Mononuclear cell (primary cell): ENCODE data around the gene ZC3H14. TPM values are rescaled to one million over a fixed set of nuclear protein-coding genes. Genes with fewer than 3 reads are reported as not detected.
A peak's percentile ranks its signal among the peaks of the same experiment; 100 is the strongest.
"Not testable (repeated sequence)": the region's sequence is repeated elsewhere in the genome, so short reads cannot be mapped to it uniquely, and the experiment has no call there.

Experiments used
- H3K27me3 ChIP-seq: 2 replicates; pipeline ENCODE4 v1.6.0; 2011; ENCODE audit warnings: low read length, control low read depth; ENCODE audit not compliant: insufficient read depth
- H3K4me1 ChIP-seq: 2 replicates; pipeline ENCODE4 v1.5.1; 2011; ENCODE audit warnings: mild to moderate bottlenecking, low read length, control low read depth; ENCODE audit not compliant: insufficient read depth
- H3K4me3 ChIP-seq: 2 replicates; pipeline ENCODE4 v1.5.1; 2011; ENCODE audit warnings: mild to moderate bottlenecking, low read length, moderate library complexity
- H3K9me3 ChIP-seq: 2 replicates; pipeline ENCODE4 v1.5.1; 2011; ENCODE audit warnings: low read depth, mild to moderate bottlenecking, control low read depth, low read length
- total RNA-seq: library from RNA; depleted of rRNA; stranded (reverse); fragments of >200 nt; gene quantifications from one replicate; pipeline ENCODE4 v1.2.3, GENCODE V29; 2012

Gene ZC3H14, protein sequence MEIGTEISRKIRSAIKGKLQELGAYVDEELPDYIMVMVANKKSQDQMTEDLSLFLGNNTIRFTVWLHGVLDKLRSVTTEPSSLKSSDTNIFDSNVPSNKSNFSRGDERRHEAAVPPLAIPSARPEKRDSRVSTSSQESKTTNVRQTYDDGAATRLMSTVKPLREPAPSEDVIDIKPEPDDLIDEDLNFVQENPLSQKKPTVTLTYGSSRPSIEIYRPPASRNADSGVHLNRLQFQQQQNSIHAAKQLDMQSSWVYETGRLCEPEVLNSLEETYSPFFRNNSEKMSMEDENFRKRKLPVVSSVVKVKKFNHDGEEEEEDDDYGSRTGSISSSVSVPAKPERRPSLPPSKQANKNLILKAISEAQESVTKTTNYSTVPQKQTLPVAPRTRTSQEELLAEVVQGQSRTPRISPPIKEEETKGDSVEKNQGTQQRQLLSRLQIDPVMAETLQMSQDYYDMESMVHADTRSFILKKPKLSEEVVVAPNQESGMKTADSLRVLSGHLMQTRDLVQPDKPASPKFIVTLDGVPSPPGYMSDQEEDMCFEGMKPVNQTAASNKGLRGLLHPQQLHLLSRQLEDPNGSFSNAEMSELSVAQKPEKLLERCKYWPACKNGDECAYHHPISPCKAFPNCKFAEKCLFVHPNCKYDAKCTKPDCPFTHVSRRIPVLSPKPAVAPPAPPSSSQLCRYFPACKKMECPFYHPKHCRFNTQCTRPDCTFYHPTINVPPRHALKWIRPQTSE
- 31.2 TPM for total RNA-seq

DNA sequence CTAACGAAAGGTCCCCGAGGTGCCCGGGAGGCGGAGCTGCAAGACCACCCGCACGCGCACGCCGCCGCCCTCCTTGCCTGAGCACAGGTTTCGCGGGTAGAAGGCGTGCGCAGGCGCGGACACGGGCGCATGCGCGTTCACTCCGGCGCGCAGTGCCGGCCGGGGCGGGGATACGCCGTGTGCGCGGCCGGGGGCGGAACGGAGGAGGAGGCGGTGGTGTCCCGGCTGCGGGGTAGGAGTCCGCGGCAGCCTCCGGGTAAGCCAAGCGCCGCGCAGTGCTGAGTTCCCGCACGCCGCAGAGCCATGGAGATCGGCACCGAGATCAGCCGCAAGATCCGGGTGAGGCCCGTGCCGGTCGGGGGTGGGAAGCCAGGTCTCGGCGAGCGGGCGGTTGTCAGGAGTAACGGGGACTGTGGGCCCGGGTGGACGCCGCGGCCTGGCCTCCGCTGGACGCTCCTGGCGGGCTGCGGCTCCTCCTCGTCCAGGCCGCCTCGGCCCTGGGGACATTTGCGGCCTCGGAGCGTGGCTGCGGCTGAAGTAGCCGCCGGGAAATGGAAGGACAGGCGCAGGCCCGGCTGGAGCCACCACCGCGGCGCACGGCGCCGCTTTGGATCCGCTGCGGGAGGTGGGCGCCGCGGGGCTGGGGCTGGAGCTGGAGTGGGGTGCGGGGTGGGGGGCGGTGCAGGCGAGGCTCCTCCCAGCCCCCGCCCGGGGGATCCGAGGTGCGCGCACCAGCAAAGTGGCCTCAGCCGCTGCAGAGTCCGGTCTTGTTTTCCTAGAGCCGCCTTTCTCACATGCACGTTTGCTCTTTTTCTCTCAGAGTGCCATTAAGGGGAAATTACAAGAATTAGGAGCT is at the start of gene ZC3H14:
Gene ZC3H14, plus strand, starts transcription at position 207 of the 856 bp plus-strand sequence. Its CDS starts 97 bp downstream, at position 304.
- H3K4me1 ChIP-seq, result peaks cover 16% of the 10 kb centered on the region
- H3K4me3 ChIP-seq, result peak within 1 kb of the TSS; percentile 89
- H3K9me3 ChIP-seq, result peaks cover 5% of the 10 kb centered on the region
- peaks cover 10% of the 10 kb centered on the region for H3K27me3 ChIP-seq

DNA sequence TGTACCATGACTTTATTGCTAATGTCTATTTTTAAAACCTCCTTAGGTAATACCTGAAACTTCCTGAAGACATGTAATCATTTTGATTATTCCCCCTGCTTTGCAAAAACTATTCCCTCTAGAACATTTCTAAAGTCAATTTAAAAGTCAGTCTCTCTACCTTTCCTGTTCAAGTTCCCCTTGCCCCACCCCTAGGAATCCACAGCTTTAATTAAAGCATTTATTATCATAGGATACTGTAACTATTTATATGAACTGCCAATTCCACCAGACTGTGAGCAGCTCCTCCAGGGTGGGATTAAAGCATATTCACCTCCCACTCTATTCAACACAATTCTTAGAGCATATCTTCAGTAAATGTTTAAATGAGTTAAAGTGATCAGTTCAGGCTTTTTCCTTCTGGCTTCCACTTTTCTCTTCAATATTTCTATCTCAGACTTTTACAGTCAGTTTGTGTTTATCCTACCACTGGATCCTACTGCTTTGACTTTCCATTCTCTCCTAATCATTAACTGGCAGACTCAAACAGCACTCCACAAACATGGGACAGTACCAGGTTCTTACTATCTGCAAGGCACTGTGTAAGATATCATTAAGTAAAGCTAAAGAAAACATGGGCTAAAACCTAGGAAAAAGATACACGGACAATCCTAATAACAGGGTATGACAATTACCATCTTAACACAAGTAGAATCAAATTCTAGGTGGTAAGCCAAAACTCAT is 47.2 kb upstream of the ZC3H14 start:
- H3K27me3 ChIP-seq, result peaks cover 8% of the 10 kb centered on the region
- H3K9me3 ChIP-seq, result no peaks in the 10 kb centered on the region
- no peak overlapping the region for H3K4me3 ChIP-seq
- H3K4me1 ChIP-seq, result no peaks in the 10 kb centered on the region

DNA sequence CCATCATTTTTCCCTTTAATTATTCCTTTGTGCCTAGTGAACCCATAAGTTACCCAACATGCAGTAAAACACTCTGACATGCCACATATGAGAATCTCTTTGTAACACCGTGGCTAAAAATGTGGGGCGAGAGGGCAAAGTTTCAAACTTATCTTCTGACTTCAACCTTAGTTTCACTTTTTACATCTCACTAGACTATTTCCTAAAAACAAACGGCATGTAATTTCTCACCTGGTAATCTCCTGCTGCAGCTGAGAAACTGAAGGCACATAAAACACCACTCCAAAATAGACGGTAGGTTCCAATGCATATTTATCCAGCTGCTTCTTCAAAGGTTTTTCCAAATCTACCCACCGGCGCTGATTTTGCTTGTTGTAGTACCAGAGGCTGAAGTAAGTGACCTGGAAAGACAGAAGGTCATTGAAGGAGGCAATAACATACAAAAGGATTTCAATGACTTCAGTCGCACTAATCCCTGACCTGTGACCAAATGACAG is 45.9 kb upstream of the ZC3H14 start:
- H3K4me3 ChIP-seq, result no peak overlapping the region
- peaks cover 8% of the 10 kb centered on the region for H3K27me3 ChIP-seq
- H3K4me1 ChIP-seq, result no peaks in the 10 kb centered on the region
- H3K9me3 ChIP-seq, result no peaks in the 10 kb centered on the region

DNA sequence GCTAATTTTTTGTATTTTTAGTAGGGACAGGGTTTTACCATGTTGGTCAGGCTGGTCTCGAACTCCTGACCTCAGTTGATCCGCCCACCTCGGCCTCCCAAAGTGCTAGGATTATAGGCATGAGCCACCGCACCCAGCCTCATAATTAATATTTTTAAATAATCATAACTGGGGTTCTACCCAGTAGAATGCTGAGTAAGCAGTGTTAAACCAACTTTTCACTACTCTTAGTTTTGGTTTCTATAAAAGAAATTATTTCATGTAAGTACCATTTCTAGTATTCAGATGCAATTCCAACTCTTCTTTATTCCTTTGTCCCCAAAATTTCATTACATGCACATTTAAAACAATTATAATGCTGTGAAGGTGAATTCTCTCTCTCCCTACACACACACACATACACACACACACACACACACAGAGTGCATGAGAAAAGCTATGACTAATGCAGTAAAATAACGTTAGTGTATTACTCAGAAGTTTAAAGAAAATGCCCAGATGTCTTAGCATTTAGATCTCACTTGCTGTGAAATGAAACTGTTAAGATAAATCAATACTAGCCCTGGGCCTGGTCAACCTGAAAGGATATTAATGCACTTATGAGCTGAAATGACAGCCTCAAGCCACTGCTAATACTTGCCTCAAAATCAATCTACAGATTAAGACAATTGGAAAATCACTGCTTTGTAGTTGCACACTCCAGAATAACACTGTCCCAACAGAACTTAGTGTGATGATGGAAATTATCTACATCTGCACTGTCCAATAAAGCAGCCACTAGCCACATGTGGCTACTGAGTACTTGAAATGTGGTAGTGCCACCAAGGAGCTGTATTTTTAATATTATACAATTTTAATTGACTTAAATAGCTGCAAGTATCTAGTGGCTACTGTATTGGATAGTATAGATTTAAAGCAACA is 44.0 kb upstream of the ZC3H14 start:
- Histone ChIP-seq H3K27me3 (peaks cover 16% of the 10 kb centered on the region), H3K4me1 (no peaks in the 10 kb centered on the region), H3K4me3 (no peak overlapping the region), H3K9me3 (no peaks in the 10 kb centered on the region)

DNA sequence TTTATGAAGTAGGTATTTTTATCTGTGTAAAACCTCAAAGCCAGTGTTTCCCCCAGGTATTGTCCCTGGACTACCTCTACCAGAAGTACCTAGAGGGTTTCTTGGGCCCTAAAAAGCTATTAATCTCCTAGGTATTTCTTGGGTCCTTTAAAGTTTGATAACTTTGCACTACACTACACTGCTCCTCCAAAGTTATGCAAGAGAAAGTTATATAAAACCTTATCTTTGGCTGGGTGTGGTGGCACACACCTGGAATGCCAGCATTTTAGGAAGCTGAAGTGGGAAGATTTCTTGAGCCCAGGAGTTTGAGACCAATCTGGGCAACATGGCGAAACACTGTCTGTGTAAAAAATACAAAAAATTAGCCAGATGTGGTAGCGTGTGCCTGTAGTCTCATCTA is 42.9 kb upstream of the ZC3H14 start:
- H3K4me1 ChIP-seq, result no peaks in the 10 kb centered on the region
- peaks cover 16% of the 10 kb centered on the region for H3K27me3 ChIP-seq
- no peak overlapping the region for H3K4me3 ChIP-seq
- no peaks in the 10 kb centered on the region for H3K9me3 ChIP-seq

DNA sequence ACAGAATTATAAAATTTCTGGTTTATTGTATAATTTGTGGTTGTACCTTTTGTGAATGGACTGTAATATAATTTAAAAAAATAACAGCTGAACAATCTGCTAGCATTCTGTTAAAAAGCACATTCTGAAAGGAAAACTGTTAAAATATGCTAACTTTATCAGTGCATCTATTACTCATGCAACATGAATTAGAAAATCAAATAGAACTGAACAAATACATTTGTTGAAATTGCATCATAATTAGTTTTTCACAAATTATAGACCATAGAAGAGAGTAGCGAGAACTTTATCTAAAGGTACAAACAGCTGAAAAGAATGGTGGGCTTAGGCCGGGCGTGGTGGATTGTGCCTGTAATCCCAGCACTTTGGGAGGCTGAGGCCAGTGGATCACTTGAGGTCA is 41.0 kb upstream of the ZC3H14 start:
- Histone ChIP-seq H3K9me3 (no peaks in the 10 kb centered on the region), H3K4me1 (no peaks in the 10 kb centered on the region), H3K4me3 (no peak overlapping the region), H3K27me3 (peaks cover 16% of the 10 kb centered on the region)

DNA sequence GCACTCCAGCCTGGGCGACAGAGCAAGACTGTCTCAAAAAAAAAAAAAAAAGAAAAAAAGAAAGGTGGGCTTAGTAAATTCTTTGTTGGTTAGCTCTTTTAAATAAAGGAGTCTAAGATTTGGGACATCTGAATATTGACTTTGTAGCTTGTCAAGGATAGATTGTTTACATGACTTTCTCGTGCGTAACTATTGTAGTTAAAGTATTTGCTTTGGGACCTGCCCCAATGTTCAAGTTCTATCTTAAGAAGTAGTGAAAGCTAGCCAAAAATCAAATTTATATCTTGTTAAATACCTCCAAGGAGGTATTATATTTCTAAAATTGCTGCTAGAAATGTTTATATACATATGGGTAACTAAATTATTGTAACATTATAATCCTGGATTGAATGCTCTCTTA is 40.4 kb upstream of the ZC3H14 start:
- H3K9me3 ChIP-seq, result no peaks in the 10 kb centered on the region
- H3K4me3 ChIP-seq, result no peak overlapping the region
- no peaks in the 10 kb centered on the region for H3K4me1 ChIP-seq
- H3K27me3 ChIP-seq, result peaks cover 16% of the 10 kb centered on the region

DNA sequence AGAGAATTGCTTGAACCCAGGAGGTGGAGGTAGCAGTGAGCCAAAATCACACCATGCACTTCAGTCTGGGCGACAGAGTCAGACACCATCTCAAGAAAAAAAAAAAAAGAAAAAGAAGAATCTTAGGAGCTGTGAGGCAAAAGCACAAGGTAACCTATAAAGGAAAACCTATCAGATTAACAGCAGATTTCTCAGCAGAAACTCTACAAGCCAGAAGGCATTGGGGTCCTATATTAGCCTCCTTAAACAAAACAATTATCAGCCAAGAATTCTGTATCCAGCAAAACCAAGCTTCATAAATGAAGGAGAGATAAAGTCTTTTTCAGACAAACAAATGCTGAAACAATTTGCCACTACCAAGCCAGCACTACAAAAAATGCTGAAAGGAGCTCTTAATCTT is 32.9 kb upstream of the ZC3H14 start:
- H3K27me3 ChIP-seq, result peaks cover 14% of the 10 kb centered on the region
- peaks cover 11% of the 10 kb centered on the region for H3K9me3 ChIP-seq
- not testable (repeated sequence) for H3K4me1 ChIP-seq, H3K4me3 ChIP-seq

DNA sequence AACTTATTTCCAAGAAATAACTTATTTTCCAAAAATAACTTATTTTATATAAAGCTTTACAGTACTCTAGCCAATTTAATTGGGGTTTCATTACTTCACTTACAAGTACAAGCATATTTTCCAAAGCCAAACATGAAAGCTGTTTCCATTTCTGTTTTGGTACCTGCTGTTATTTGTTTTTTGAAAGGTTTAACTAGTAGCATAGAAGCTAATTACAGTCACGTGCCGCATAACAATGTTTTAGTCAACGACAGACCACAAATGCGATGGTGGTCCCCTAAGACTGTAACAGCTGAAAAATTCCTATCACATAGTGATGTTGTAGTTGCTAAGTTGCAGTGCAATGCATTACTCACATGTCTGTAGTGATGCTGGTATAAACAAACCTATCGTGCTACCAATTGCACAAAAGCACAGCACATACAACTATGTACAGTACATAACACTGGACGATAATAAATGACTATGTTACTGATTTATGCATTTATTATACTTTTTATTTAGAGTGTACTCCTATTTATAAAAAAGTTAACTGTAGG is 29.7 kb upstream of the ZC3H14 start:
- H3K9me3 ChIP-seq, result peaks cover 11% of the 10 kb centered on the region
- H3K4me1 ChIP-seq, result no peaks in the 10 kb centered on the region
- H3K27me3 ChIP-seq, result peaks cover 9% of the 10 kb centered on the region
- no peak overlapping the region for H3K4me3 ChIP-seq

DNA sequence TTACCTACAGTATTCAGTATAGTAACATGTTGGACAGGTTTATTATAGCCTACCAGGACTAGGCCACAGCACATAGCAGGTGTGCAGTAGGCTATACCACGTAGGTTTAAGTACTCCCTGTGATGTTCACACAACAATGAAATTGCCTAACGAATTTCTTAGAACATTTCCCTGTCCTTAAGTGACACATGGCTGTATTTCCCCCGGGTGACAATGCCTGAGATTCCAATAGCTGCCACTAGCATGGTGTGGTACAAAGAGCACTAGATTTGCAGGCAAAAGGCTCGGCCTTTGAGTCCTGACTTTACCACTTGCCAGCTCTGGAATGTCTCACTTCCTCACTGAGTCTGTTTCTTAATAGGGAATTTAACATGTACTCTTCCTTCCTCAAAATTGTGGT is 27.7 kb upstream of the ZC3H14 start:
- Histone ChIP-seq H3K9me3 (peaks cover 3% of the 10 kb centered on the region), H3K4me1 (no peaks in the 10 kb centered on the region), H3K4me3 (no peak overlapping the region), H3K27me3 (peaks cover 4% of the 10 kb centered on the region)

DNA sequence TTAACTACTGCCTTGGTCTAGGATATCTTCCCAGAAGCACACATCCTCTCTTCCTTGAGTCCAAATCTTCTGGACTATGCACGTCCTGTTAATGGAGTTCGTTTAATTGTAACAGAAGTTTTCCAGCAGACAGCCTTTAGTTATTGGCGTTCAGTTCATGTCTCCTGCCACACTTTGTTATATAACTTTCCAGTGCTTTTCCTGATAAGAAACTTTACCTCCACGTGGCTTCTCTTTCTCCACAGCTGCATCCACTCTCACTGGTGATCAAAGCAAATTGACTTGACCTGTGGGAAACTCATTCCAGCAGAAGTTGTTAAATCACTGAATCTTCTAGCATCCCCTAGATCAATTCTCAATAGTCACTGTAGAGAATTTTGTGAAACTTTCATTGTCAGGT is 27.0 kb upstream of the ZC3H14 start:
- Histone ChIP-seq H3K4me3 (no peak overlapping the region), H3K4me1 (no peaks in the 10 kb centered on the region), H3K27me3 (peaks cover 6% of the 10 kb centered on the region)

DNA sequence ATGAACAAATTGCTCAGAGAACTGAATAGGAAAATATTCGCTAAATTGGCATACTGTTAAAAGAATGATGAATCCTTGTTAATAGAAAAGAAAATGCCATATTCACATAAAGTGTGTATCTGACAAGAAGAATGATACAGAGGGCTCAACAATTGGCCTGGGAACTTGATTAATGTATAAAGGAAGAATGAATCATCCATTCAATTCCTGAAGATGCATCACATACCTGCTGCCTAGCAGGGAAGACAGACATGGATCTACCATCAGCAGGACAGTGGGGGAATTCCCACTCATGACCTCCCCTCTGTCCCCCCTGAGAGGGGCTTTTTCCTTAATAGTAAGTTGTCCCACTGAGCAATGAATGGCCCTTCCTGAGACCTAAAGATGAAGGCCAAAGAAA is 21.5 kb upstream of the ZC3H14 start:
- Histone ChIP-seq H3K4me3 (no peak overlapping the region), H3K9me3 (no peaks in the 10 kb centered on the region), H3K4me1 (no peaks in the 10 kb centered on the region)

More for the DNA sequence above, 27.0 kb upstream of the ZC3H14 start:
- no peaks in the 10 kb centered on the region for H3K9me3 ChIP-seq

More for the DNA sequence above, 21.5 kb upstream of the ZC3H14 start:
- peaks cover 9% of the 10 kb centered on the region for H3K27me3 ChIP-seq
